Measurements from ENCODE around the gene GPR183.

The GPR183 gene

DNA sequence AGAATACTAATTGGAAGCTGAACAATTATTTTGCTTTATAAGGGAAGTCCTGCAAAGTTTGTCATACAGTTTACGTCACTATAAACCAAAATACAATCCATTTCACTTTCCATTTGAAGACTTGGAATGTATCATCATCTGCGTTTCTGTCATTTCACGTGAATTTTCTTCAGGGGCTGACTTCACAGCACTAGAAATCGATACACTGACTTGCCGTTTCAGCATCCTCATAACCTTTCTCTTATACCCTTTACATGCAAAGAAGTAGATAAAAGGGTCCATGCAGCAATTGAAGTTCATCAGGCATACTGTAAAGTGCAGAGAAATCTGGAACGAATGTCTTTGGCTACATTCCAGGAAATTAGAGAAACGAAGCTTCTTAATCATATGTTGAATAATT lies 12.2 kb downstream of the GPR183 start:
- no peak for DNase-seq (ENCODE audit: low read depth)

DNA sequence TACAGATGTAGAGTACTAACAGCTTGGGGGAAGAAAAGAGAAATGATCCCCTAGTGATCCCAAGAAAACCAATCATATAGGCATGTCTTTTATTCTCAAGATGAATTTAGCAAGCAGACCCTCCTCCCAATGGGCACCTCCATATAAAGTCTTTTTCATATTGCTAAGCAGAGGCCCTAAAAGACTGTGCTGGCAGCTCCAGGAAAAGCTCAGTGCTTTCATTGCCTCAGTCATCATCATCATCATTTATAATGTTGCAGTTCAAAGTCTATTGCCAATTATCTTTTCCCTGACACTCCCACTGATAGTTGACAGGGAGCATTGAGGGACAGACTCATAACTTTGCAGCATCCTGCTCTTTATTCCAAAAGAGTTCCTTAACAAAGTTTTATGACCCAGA lies 13.0 kb downstream of the GPR183 start:
- no peak for DNase-seq (ENCODE audit: low read depth)

- DNase-seq (ENCODE audit: low read depth) = no peak
Measured at GRCh38 chr13:99293178-99293577, 14.0 kb downstream of the GPR183 start.

- no peak for DNase-seq (ENCODE audit: low read depth)
Measured at GRCh38 chr13:99290894-99291293, 16.3 kb downstream of the GPR183 start.

- DNase-seq (ENCODE audit: low read depth) = no peak
Measured at GRCh38 chr13:99289674-99290337, 17.4 kb downstream of the GPR183 start.

GRCh38 chr13:99289271-99289670 lies 17.9 kb downstream of the GPR183 start:
- DNase-seq (ENCODE audit: low read depth) = no peak

DNA sequence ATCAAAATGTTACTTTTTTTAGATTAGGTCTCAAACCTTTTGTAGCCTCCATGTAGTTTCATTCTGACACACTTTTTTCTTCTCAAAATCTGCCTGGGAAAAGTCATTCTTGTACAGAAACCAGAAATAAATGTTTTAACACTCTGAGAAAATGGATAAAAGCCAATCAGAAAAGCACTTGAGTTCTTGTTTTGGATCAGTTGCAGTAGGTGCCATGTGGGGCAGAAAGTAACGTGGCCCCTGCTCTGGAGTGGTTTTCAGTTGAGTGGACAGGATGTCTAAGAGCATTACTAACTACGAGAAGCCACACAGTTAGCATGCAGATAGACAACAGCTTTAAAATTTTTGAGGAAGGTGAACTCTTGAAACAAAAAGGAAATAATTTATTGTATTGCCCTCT lies 19.1 kb downstream of the GPR183 start:
- DNase-seq (ENCODE audit: low read depth) = no peak

- no peak for DNase-seq (ENCODE audit: low read depth)
Measured at GRCh38 chr13:99287551-99287950, 19.6 kb downstream of the GPR183 start.

GRCh38 chr13:99285432-99286182 lies 21.6 kb downstream of the GPR183 start:
- no peak for DNase-seq (ENCODE audit: low read depth)

DNA sequence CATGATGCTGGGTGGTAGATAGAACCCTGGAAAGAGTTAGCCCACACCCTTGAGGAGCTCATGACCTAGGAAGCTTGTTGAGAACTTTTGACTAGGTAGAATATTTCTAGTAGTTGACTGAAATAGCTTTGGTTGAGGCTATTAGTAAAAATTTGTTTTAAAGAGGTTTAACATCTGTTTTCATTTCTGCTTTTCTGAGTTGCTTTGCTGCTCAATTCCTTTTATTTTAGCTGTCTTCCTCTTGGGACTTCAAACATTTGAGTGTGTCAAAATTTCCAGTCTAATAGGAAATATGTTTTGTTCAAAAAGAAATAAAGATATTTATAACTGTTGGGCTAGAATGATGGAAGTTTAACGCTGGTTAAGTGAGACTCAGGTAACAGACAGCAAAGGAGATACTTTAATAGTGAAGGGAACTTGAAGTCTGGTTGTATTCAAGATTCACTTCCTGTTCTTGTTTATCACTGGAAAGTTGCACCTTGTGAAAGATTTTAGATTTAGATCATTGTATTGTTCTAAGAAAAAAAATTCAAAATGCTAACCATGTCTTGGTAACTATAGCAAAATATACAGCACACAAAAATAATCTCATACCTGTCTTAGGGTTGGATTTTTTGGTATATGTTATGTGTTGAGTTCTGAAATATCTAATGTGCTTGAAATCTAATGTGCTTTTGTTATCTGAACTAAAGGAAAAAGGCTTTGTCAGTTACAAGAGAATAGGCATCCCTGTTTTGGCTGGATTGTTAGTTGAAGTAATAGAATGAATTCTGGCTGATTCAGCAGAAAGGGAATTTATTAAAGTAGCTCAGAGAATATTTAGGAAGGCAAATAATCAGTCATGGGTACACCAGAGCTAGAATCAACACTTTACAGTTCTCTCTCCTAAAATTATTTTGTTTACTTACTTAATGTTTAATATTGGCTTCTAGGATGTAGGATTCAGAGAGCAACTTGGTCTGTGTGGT lies 24.7 kb downstream of the GPR183 start:
- no peak for DNase-seq (ENCODE audit: low read depth)

GRCh38 chr13:99281811-99282263 lies 25.4 kb downstream of the GPR183 start:
- peak; percentile 26 for DNase-seq (ENCODE audit: low read depth)

DNA sequence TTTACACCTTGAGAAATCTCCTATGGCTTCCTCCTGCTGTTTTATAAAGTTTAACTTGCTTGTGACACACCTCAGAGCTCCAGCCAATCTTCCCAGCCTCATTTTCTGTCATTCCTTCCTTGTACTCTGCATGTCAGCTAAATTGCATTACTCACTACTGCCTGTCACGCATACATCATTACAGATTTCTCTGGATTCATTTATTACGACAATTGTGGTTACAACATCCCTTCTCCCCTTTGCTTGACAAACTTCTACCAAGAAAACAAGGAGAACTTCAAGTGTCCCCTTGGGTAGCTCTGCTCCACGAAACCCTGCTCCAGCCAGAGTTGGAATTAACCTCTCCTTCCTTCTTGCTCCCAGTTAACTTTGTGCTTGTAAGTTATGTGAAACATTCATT lies 27.0 kb downstream of the GPR183 start:
- no peak for DNase-seq (ENCODE audit: low read depth)

DNA sequence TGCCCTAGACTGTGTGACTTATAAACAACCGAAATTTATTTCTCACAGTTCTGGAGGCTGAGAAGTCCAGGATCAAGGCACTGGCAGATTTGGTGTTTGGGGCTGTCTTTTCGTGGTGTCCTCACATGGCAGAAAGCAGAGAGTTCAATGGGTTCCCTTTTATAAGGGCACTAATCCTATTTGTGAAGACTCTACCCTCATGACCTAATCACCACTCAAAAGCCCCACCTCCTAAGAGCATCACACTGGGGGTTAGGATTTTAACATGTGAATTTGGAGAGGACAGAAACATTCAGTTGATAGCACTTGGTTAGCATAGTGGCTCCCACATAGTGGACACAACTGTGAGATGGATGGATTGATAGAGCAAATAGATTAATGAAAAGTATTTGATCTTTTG lies 27.6 kb downstream of the GPR183 start:
- no peak for DNase-seq (ENCODE audit: low read depth)

- no peak for DNase-seq (ENCODE audit: low read depth)
Measured at GRCh38 chr13:99278843-99279242, 28.4 kb downstream of the GPR183 start.

DNA sequence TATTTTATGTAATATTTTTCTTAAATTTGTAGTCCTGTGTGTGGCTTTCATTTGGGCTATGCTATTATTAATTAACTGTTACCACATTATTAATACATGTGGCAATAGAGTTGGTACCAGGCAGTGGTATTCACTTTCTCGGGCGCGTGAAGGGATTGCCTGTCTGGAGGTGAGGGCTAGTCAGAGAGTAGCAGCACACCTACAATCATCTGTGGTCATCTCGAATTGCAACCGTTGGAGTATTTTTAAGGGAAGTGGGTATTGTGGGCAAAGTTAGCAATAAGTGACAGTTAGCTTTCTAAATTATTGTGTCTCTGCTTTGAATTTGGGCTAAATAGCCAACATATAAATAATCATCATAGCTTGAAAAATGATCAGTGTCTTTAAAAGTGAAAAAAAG lies 29.0 kb downstream of the GPR183 start:
- no peak for DNase-seq (ENCODE audit: low read depth)

- no peak for DNase-seq (ENCODE audit: low read depth)
Measured at GRCh38 chr13:99277629-99278028, 29.6 kb downstream of the GPR183 start.

DNA sequence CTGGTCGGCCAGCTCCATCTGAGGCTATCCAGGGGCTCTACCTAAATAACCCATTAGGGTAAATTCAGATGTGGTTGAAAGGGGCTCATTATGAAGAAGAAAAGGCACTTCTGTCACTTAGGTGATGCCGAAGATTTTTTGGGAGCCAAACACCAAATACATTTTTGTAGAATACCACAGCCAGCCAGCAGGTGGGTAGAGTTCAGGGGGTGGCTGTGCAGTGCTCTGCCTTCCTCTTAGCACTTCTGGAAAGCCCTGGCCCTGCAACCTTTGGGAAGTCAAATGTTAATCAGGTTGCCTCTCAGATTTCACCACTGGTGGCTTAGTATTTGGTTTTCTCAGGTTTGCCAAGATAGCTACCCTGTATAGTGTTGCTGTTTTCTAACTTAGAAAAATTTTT lies 30.5 kb downstream of the GPR183 start:
- DNase-seq (ENCODE audit: low read depth) = no peak

GRCh38 chr13:99275093-99275469 lies 32.1 kb downstream of the GPR183 start:
- no peak for DNase-seq (ENCODE audit: low read depth)

GRCh38 chr13:99273128-99273527 lies 34.1 kb downstream of the GPR183 start:
- DNase-seq (ENCODE audit: low read depth) = no peak

- DNase-seq (ENCODE audit: low read depth) = no peak
Measured at GRCh38 chr13:99272481-99272880, 34.7 kb downstream of the GPR183 start.

- no peak for DNase-seq (ENCODE audit: low read depth)
Measured at GRCh38 chr13:99271249-99271648, 36.0 kb downstream of the GPR183 start.

GRCh38 chr13:99270518-99270917 lies 36.7 kb downstream of the GPR183 start:
- DNase-seq (ENCODE audit: low read depth) = no peak
